GM19099 (cell line): ENCODE data around the gene CCNT1.

Experiments
- POLR2A ChIP-seq: IDR thresholded peaks from 3 replicates; pipeline ENCODE4 v1.6.1; 2011; ENCODE audit warnings: low read depth; ENCODE audit not compliant: insufficient read length; ENCODE audit errors: extremely low read depth

The CCNT1 gene

GRCh38 chr12:48716493-48717251 is at the start of gene CCNT1:
Gene CCNT1, minus strand, starts transcription at chr12:48716707. Its CDS starts 32 bp downstream, at chr12:48716675.
- TF ChIP-seq POLR2A: peak; percentile 81

DNA sequence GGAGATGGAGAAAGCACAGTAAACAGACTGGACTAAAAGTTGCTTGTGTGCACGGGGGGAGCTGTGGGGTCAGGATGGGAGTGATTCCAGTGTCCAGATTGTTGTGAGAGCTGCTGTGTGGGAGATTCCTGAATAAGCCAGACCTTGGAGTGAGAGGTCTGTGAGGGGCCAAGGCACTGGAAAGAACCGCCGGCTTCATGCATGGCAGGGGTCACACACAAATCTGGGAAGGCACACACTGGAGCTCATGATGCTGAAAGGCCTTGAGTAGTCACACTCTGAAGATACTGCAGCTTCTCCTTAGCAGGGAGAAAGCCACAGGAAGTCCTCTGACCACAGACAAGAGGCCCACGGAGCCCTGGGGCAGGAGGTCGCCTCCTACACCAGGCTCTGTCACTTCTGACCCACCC is 49.3 kb upstream of the CCNT1 start:
- TF ChIP-seq POLR2A: no peak

GRCh38 chr12:48764521-48764920 is 48.0 kb upstream of the CCNT1 start:
- no peak for TF ChIP-seq POLR2A

DNA sequence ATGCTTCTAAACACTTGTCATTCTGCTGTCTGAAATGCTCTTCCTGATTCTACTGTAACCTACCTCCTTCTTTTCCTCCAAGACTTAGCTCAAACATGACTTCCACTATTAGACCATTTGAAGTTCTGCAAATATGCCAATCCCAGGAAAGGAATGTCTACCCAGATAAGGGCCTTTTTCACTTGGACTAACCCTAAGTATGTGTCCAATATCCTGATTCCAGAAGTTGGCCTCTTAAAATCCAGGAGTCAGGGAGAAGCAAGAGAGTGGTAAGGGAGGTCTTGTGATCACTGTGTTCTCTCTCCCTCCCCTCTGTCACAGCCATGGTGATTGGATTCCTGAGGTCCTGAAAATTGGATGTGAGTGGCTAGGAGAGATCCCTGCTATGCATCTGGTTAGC is 42.2 kb upstream of the CCNT1 start:
- TF ChIP-seq POLR2A: no peak

DNA sequence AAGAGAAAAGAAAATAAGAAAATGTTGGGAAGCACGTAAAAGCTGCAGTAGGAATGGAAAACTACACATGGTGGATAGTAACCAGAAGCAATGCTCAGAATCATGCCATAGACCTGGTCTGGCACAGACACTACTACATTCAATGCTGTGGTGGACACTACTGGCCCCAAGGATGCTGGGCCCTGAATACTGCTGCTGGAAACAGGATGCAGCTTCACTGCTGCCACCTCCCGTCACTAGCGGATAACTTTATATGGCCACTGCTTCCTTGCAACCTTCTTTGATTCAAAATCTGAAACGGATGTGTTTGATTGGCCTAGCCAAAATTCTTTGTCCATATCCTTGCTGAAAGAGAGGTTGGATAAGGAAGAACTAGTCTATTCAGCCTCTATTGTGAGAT is 41.7 kb upstream of the CCNT1 start:
- no peak for TF ChIP-seq POLR2A

GRCh38 chr12:48750769-48751356 is 34.4 kb upstream of the CCNT1 start:
- no peak for TF ChIP-seq POLR2A

DNA sequence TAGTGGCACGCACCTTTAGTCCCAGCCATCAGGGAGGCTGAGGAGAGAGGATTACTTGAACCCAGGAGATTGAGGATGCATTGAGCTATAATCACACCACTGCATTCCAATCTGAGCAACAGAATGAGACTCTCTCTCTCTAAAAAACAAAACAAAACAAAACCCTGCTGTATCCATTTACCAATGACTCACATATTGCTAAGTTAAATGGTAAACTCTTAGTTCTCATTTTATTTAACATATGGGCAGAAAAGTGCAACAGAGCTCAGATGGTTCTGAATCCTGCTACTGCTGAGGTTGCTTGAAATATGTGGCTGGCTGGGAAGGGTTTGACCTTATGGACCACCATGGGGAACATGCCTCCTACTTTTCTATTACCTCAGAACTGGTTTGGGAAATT is 33.7 kb upstream of the CCNT1 start:
- no peak for TF ChIP-seq POLR2A

DNA sequence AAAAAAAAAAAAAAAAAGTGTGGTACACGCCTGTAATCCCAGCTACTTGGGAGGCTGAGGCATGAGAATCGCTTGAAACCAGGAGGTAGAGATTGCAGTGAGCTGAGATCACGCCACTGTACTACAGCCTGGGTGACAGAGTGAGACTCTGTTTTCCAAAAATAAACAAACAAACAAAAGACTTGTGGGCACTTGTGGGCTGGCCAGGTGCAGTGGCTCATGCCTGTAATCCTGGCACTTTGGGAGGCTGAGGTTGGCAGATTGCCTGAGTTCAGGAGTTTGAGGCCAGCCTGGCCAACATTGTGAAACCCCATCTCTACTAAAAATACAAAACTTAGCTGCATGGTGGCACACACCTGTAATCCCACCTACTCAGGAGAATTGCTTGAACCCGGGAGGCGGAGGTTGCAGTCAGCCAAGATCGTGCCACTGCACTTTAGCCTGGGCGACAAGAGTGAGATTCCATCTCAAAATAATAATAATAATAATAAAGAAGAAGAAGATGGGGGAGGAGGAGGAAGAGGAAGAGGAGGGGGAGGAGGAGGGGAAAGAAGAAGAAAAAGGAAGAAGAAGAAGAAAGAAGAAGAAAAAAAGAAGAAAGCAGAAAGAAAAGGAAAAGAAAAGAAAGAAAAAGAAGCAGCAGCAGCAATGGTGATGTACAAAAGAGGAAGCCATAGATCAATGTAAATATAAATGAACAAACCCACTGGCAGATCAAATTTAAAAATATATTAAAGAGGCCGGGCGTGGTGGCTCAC is 27.9 kb upstream of the CCNT1 start:
- no peak for TF ChIP-seq POLR2A

GRCh38 chr12:48739618-48740269 is 23.2 kb upstream of the CCNT1 start:
- TF ChIP-seq POLR2A: no peak

DNA sequence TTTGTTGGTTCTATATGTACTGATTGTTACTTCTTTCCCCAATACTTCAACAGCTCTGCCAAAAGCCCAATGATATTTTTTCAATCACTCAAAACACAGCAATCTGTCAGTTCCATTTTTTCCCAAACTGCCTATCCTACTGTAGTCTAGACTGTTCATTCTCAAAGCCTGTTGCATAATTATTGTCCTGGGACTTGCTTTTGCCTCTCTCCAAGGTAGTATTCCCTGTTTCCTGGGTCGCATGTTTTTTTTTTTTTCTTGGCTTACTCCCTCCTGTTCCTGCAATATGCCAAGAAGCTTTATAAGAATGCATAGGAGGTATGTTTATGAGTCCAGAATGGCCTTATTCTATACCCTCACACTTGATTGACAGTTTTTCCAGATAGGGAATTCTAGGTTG is 19.9 kb upstream of the CCNT1 start:
- TF ChIP-seq POLR2A: no peak

- TF ChIP-seq POLR2A: no peak
Observed at GRCh38 chr12:48728807-48729206, 12.3 kb upstream of the CCNT1 start.

DNA sequence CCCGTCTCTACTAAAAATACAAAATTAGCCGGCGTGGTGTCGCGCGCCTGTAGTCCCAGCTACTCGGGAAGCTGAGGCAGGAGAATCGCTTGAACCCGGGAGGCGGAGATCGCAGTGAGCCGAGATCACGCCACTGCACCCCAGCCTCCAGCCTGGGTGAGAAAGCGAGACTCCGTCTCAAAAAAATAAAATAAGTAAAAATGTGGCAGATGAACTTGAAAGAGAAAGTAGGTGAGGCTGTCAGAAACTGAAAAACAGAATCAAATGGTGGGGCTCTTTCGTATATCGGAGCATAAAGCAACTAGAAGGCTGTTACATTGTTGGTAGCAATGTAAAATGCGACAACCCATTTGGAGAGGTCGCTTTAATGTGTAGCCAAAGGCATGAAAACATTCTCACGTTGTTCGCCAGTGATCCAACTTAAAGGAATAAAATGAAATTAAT is 767 bp upstream of the CCNT1 start:
- no peak for TF ChIP-seq POLR2A

DNA sequence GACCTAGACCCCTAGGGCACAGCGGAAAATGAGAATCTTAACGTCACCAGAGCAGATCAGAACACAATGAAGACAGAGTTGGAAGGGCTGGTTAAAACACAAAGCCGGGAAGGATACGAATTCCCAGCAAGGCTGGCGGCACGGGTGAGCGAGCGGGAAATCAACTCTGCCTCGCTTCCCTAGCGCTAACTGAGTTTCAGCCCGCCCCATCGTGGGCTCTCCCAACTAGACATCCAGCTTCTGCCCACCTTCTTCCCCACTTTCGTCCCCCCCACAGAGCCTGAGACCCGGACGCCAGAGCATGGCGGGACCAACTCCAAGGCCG is 377 bp downstream of the CCNT1 start:
- TF ChIP-seq POLR2A: no peak

GRCh38 chr12:48712209-48712608 is 4.3 kb downstream of the CCNT1 start:
- no peak for TF ChIP-seq POLR2A

DNA sequence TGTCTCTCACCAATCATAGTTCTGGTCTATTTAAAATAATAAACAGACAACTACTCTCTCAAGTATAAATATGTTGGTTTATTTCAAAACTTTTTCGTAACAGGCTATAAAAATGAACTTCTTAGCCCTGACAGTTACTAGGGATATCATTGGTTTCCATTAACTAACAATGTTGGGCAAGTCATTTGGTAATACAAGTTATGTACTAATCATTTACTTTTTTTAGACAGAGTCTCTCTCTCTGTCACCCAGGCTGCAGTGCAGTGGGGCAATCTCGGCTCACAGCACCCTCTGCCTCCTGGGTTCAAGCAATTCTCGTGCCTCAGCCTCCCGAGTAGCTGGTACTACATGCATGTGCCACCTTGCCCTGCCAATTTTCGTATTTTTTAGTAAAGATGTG is 19.9 kb downstream of the CCNT1 start:
- TF ChIP-seq POLR2A: no peak
